ENCODE measurements around the gene SPI1.

SPI1 gene

DNA sequence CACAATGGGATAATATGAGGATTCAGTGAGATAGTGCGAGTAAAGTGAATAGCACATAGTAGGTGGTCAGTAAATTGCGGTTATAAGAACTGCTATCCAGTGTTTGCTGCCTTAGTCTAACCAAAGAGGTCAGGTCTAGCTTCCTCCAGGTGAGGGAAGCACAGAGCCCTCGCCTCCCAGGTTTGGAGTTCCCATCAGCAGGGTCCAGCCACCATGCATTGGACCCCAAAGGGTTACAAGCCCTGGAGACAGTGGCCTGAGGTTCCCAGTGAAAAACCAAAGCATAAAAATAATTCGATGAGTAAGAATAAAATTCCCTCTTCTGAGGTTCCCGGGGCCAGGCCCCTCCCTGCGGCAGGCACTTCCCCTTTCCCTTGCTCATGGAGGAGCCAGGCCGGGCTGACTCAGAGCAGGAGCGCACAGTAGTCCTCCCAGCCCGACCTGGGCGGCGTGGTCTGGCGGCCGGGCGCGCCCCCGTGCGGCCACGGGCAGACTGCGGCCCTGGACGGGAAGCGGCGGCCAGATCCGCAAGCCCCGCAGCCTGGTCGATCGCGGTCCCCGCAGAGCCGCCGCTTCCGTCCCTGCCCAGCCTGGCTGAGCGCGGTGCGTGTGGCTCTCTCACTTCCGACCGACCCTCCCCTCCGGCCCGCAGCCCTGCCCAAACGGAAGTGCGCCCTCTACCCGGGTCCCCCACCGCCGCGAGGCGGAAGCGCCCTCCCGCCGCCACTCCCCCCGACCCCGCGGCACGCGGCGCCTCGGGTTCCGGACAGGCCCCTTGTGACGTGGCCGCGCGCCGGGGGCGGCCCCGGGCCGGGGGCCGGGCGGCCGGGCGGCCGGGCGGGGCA lies 29.6 kb upstream of the SPI1 start, which contains the start of gene SLC39A13 (continued):
- TF ChIP-seq TRIM28 (IDR thresholded peaks at IDR 0.05; ENCODE audit: borderline replicate concordance, low read length) = peak; percentile 79; the same call in 1 of the 2 replicates
- no peak for TF ChIP-seq ZNF423 (tag by site-specific recombination; IDR thresholded peaks at IDR 0.05)
- TF ChIP-seq, protein P1, sequence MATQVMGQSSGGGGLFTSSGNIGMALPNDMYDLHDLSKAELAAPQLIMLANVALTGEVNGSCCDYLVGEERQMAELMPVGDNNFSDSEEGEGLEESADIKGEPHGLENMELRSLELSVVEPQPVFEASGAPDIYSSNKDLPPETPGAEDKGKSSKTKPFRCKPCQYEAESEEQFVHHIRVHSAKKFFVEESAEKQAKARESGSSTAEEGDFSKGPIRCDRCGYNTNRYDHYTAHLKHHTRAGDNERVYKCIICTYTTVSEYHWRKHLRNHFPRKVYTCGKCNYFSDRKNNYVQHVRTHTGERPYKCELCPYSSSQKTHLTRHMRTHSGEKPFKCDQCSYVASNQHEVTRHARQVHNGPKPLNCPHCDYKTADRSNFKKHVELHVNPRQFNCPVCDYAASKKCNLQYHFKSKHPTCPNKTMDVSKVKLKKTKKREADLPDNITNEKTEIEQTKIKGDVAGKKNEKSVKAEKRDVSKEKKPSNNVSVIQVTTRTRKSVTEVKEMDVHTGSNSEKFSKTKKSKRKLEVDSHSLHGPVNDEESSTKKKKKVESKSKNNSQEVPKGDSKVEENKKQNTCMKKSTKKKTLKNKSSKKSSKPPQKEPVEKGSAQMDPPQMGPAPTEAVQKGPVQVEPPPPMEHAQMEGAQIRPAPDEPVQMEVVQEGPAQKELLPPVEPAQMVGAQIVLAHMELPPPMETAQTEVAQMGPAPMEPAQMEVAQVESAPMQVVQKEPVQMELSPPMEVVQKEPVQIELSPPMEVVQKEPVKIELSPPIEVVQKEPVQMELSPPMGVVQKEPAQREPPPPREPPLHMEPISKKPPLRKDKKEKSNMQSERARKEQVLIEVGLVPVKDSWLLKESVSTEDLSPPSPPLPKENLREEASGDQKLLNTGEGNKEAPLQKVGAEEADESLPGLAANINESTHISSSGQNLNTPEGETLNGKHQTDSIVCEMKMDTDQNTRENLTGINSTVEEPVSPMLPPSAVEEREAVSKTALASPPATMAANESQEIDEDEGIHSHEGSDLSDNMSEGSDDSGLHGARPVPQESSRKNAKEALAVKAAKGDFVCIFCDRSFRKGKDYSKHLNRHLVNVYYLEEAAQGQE (tag by site-specific recombination; IDR thresholded peaks at IDR 0.05) = no peak; the same call in 1 of the 2 replicates
- peak; percentile 78; the same call in 1 of the 2 replicates for TF ChIP-seq ZNF76 (tag by site-specific recombination; IDR thresholded peaks at IDR 0.05; ENCODE audit: borderline replicate concordance, low read depth)
- no peak for TF ChIP-seq ZNF585B (tag by site-specific recombination; IDR thresholded peaks at IDR 0.05)
- TF ChIP-seq, protein P2, sequence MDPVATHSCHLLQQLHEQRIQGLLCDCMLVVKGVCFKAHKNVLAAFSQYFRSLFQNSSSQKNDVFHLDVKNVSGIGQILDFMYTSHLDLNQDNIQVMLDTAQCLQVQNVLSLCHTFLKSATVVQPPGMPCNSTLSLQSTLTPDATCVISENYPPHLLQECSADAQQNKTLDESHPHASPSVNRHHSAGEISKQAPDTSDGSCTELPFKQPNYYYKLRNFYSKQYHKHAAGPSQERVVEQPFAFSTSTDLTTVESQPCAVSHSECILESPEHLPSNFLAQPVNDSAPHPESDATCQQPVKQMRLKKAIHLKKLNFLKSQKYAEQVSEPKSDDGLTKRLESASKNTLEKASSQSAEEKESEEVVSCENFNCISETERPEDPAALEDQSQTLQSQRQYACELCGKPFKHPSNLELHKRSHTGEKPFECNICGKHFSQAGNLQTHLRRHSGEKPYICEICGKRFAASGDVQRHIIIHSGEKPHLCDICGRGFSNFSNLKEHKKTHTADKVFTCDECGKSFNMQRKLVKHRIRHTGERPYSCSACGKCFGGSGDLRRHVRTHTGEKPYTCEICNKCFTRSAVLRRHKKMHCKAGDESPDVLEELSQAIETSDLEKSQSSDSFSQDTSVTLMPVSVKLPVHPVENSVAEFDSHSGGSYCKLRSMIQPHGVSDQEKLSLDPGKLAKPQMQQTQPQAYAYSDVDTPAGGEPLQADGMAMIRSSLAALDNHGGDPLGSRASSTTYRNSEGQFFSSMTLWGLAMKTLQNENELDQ (tag by site-specific recombination; IDR thresholded peaks at IDR 0.05; ENCODE audit: low read depth) = no peak
- no peak for TF ChIP-seq KLF1 (tag by site-specific recombination; IDR thresholded peaks at IDR 0.05)
- no peak for TF ChIP-seq ZNF311 (tag by site-specific recombination; IDR thresholded peaks at IDR 0.05; ENCODE audit: borderline replicate concordance)
- TF ChIP-seq ZNF529 (tag by site-specific recombination; IDR thresholded peaks at IDR 0.05; ENCODE audit: insufficient replicate concordance) = no peak
- TF ChIP-seq KLF9 (tag by site-specific recombination; IDR thresholded peaks at IDR 0.05; ENCODE audit: low read depth) = peak; percentile 24; the same call in 1 of the 2 replicates
- TF ChIP-seq HOXC10 (CRISPR knock-in tag; IDR thresholded peaks at IDR 0.05) = 0 out of 2 replicates have a peak, but pooled peaks have one; percentile 41
- TF ChIP-seq ZBTB7A (tag by site-specific recombination; IDR thresholded peaks at IDR 0.05; ENCODE audit: low read depth) = no peak
- no peak for TF ChIP-seq ZNF10 (tag by site-specific recombination; IDR thresholded peaks at IDR 0.05)
- no peak for TF ChIP-seq ZNF37A (tag by site-specific recombination; IDR thresholded peaks at IDR 0.05)
- TF ChIP-seq, protein P3, sequence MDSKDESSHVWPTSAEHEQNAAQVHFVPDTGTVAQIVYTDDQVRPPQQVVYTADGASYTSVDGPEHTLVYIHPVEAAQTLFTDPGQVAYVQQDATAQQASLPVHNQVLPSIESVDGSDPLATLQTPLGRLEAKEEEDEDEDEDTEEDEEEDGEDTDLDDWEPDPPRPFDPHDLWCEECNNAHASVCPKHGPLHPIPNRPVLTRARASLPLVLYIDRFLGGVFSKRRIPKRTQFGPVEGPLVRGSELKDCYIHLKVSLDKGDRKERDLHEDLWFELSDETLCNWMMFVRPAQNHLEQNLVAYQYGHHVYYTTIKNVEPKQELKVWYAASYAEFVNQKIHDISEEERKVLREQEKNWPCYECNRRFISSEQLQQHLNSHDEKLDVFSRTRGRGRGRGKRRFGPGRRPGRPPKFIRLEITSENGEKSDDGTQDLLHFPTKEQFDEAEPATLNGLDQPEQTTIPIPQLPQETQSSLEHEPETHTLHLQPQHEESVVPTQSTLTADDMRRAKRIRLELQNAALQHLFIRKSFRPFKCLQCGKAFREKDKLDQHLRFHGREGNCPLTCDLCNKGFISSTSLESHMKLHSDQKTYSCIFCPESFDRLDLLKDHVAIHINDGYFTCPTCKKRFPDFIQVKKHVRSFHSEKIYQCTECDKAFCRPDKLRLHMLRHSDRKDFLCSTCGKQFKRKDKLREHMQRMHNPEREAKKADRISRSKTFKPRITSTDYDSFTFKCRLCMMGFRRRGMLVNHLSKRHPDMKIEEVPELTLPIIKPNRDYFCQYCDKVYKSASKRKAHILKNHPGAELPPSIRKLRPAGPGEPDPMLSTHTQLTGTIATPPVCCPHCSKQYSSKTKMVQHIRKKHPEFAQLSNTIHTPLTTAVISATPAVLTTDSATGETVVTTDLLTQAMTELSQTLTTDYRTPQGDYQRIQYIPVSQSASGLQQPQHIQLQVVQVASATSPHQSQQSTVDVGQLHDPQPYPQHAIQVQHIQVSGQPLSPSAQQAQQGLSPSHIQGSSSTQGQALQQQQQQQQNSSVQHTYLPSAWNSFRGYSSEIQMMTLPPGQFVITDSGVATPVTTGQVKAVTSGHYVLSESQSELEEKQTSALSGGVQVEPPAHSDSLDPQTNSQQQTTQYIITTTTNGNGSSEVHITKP (tag by site-specific recombination; IDR thresholded peaks at IDR 0.05) = peak; percentile 83
- TF ChIP-seq ZNF555 (tag by site-specific recombination; conservative IDR thresholded peaks at IDR 0.05) = no peak
- TF ChIP-seq ZNF449 (tag by site-specific recombination; IDR thresholded peaks at IDR 0.05) = peak; percentile 73; the same call in 1 of the 2 replicates
- no peak for TF ChIP-seq ZNF274 (IDR thresholded peaks at IDR 0.05; ENCODE audit: low read length)
- no peak for TF ChIP-seq ZNF274 (tag by site-specific recombination; IDR thresholded peaks at IDR 0.05; ENCODE audit: borderline replicate concordance)
- TF ChIP-seq ZNF48 (tag by site-specific recombination; IDR thresholded peaks at IDR 0.05) = no peak
- no peak for TF ChIP-seq ZNF18 (tag by site-specific recombination; IDR thresholded peaks at IDR 0.05)
- TF ChIP-seq ZNF558 (tag by site-specific recombination; IDR thresholded peaks at IDR 0.05) = no peak
- TF ChIP-seq GLI4 (tag by site-specific recombination; IDR thresholded peaks at IDR 0.05) = no peak
- TF ChIP-seq, protein P4, sequence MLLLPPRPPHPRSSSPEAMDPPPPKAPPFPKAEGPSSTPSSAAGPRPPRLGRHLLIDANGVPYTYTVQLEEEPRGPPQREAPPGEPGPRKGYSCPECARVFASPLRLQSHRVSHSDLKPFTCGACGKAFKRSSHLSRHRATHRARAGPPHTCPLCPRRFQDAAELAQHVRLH (tag by site-specific recombination; IDR thresholded peaks at IDR 0.05) = no peak
- no peak for TF ChIP-seq ZNF623 (tag by site-specific recombination; IDR thresholded peaks at IDR 0.05)
- TF ChIP-seq ZNF112 (tag by site-specific recombination; IDR thresholded peaks at IDR 0.05) = no peak
- TF ChIP-seq ZNF843 (tag by site-specific recombination; IDR thresholded peaks at IDR 0.05) = no peak

Measured in HEK293 (cell line).